Stomach (tissue), 4 donors: ENCODE results near the gene GZMA.

Experiments
- POLR2A ChIP-seq, 4 donors: fragments of 450-650 bp; IDR thresholded peaks; one replicate each; pipeline ENCODE4 v1.6.1; 2016; ENCODE audit warnings: antibody characterized with exemption in 4 of 4, control low read depth in 2 of 4, mild to moderate bottlenecking in 1 of 4, moderate library complexity in 1 of 4
- POLR2AphosphoS5 ChIP-seq, 3 donors: sonication (generic); formaldehyde crosslinking; IDR thresholded peaks; one replicate each; pipeline ENCODE4 v1.6.1; 2016; ENCODE audit warnings: antibody characterized with exemption in 3 of 3
- TF ChIP-seq, protein P1 (sequence below), 7 experiments: fragments of 450-650 bp in 4 of 7; fragments of 200-600 bp in 3 of 7; sonication (generic) in 3 of 7; IDR thresholded peaks; one replicate each; pipeline ENCODE4 v1.5.1; 2016 to 2019; ENCODE audit warnings: antibody characterized with exemption in 7 of 7, control low read depth in 2 of 7, mild to moderate bottlenecking in 1 of 7

- TF ChIP-seq, protein P1, sequence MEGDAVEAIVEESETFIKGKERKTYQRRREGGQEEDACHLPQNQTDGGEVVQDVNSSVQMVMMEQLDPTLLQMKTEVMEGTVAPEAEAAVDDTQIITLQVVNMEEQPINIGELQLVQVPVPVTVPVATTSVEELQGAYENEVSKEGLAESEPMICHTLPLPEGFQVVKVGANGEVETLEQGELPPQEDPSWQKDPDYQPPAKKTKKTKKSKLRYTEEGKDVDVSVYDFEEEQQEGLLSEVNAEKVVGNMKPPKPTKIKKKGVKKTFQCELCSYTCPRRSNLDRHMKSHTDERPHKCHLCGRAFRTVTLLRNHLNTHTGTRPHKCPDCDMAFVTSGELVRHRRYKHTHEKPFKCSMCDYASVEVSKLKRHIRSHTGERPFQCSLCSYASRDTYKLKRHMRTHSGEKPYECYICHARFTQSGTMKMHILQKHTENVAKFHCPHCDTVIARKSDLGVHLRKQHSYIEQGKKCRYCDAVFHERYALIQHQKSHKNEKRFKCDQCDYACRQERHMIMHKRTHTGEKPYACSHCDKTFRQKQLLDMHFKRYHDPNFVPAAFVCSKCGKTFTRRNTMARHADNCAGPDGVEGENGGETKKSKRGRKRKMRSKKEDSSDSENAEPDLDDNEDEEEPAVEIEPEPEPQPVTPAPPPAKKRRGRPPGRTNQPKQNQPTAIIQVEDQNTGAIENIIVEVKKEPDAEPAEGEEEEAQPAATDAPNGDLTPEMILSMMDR (IDR thresholded peaks at IDR 0.05): no peak
- TF ChIP-seq POLR2A (IDR thresholded peaks at IDR 0.05) (no peak), POLR2AphosphoS5 (IDR thresholded peaks at IDR 0.05) (no peak)
These were observed 29.8 kb upstream of the GZMA start for GRCh38 chr5:55072666-55073065.
